Endothelial cell of umbilical vein (primary cell): Measurements from ENCODE around the gene ARHGAP15. TPM values are rescaled to one million over a fixed set of nuclear protein-coding genes. Genes with fewer than 3 reads are reported as not detected.

ENCODE experiments used
- BruUV-seq: library from RNA; stranded (reverse); fragments of 400-500 nt; replicated peaks from 2 replicates; lab custom pipeline; 2021; lab: Mats Ljungman, UMichigan
- CTCF ChIA-PET: fragments of 300-600, 350-600 bp; sonication (Branson Sonifier 250); formaldehyde crosslinking; loops from one replicate; lab custom pipeline; 2021; ENCODE audit warnings: antibody characterized with exemption, inconsistent platforms; lab: Charles Lee
- POLR2A ChIA-PET: fragments of 300-600, 350-600 bp; sonication (Branson Sonifier 250); formaldehyde crosslinking; loops from one replicate; lab custom pipeline; 2021; ENCODE audit warnings: antibody characterized with exemption, inconsistent platforms; lab: Charles Lee
- DNase-seq: peaks from one replicate; pipeline ENCODE4 v3.0.0-alpha.2; 2011; ENCODE audit warnings: low read depth, low spot score
- FAIRE-seq: peaks from 2 replicates; lab custom pipeline; 2011; peaks lifted over from hg19 to GRCh38; lab: Jason Lieb, UNC
- H2AFZ ChIP-seq: 2 replicates; pipeline ENCODE4 v1.6.0; 2012; ENCODE audit warnings: low read depth, low read length, control low read depth, inconsistent platforms
- H3K27ac ChIP-seq: 2 replicates; pipeline ENCODE4 v1.5.1; 2011; ENCODE audit warnings: low read depth, mild to moderate bottlenecking, control low read depth, low read length, moderate library complexity; ENCODE audit not compliant: insufficient read depth
- H3K27me3 ChIP-seq, 2 experiments: 2 replicates each; pipeline versions ENCODE4 v1.6.0 to v1.6.1; 2011; ENCODE audit warnings: low read length in 2 of 2, mixed read lengths in 1 of 2; ENCODE audit not compliant: control insufficient read depth in 2 of 2, insufficient read depth in 2 of 2
- H3K36me3 ChIP-seq, 2 experiments: 2 replicates in 1 of 2; 3 replicates in 1 of 2; pipeline ENCODE4 v1.5.1; 2011; ENCODE audit warnings: low read length in 2 of 2, mild to moderate bottlenecking in 1 of 2, moderate library complexity in 1 of 2; ENCODE audit not compliant: control insufficient read depth in 2 of 2, insufficient read depth in 2 of 2; ENCODE audit errors: extremely low read depth in 1 of 2
- H3K4me1 ChIP-seq: 3 replicates; pipeline ENCODE4 v1.5.1; 2011; ENCODE audit warnings: mild to moderate bottlenecking, low read length; ENCODE audit not compliant: control insufficient read depth, insufficient read depth; ENCODE audit errors: extremely low read depth
- H3K4me2 ChIP-seq: 2 replicates; pipeline ENCODE4 v1.6.1; 2011; ENCODE audit warnings: low read length, control low read depth, mixed read lengths; ENCODE audit not compliant: insufficient read depth
- H3K4me3 ChIP-seq, 3 experiments: fragments of 200-600 bp in 1 of 3; sonication (generic), shearing (Covaris generic) in 1 of 3; replicated peaks in 1 of 3; 2 replicates each; pipeline ENCODE4 v1.5.1; 2011 to 2016; ENCODE audit warnings: control low read depth in 3 of 3, low read length in 3 of 3, mild to moderate bottlenecking in 2 of 3, inconsistent platforms in 1 of 3, low read depth in 1 of 3, moderate library complexity in 1 of 3; ENCODE audit not compliant: insufficient read depth in 1 of 3
- H3K79me2 ChIP-seq: 2 replicates; pipeline ENCODE4 v1.6.0; 2012; ENCODE audit warnings: low read length, inconsistent platforms; ENCODE audit not compliant: control insufficient read depth, insufficient read depth
- H3K9ac ChIP-seq: replicated peaks from 2 replicates; pipeline ENCODE3; 2011; ENCODE audit warnings: low read length, control low read depth; ENCODE audit not compliant: insufficient read depth; ENCODE audit errors: extremely low read depth
- H3K9me1 ChIP-seq: replicated peaks from 3 replicates; pipeline ENCODE4 v1.6.0; 2011; ENCODE audit warnings: mild to moderate bottlenecking, low read length; ENCODE audit not compliant: control insufficient read depth, insufficient read depth; ENCODE audit errors: extremely low read depth
- H3K9me3 ChIP-seq: replicated peaks from 2 replicates; pipeline ENCODE4 v1.5.1; 2012; ENCODE audit warnings: low read length, inconsistent platforms; ENCODE audit not compliant: control insufficient read depth, insufficient read depth
- H4K20me1 ChIP-seq: replicated peaks from 2 replicates; pipeline ENCODE3; 2011; ENCODE audit warnings: mild to moderate bottlenecking, low read length; ENCODE audit not compliant: control insufficient read depth, insufficient read depth; ENCODE audit errors: extremely low read depth
- EZH2 ChIP-seq: IDR thresholded peaks from 2 replicates; pipeline ENCODE4 v1.6.1; 2012; ENCODE audit warnings: borderline replicate concordance, low read depth, mild to moderate bottlenecking, moderate library complexity, low read length, inconsistent platforms; ENCODE audit not compliant: severe bottlenecking
- FOS ChIP-seq: IDR thresholded peaks from 2 replicates; pipeline ENCODE4 v1.6.1; 2011; ENCODE audit warnings: mild to moderate bottlenecking, low read length, moderate library complexity, borderline replicate concordance; ENCODE audit not compliant: insufficient read depth
- GATA2 ChIP-seq: IDR thresholded peaks from 2 replicates; pipeline ENCODE4 v1.7.0; 2011; ENCODE audit warnings: low read depth, mild to moderate bottlenecking, moderate library complexity, mixed read lengths, low read length; ENCODE audit not compliant: insufficient read length, insufficient read depth
- JUN ChIP-seq: IDR thresholded peaks from 2 replicates; pipeline ENCODE4 v1.6.1; 2011; ENCODE audit warnings: borderline replicate concordance, low read depth; ENCODE audit not compliant: insufficient read length, insufficient read depth
- MYC ChIP-seq: IDR thresholded peaks from one replicate; pipeline ENCODE4 v1.6.1; 2011; ENCODE audit warnings: mild to moderate bottlenecking, low read depth, low read length
- POLR2A ChIP-seq: IDR thresholded peaks from 2 replicates; pipeline ENCODE4 v1.6.1; 2012; ENCODE audit warnings: low read depth, mild to moderate bottlenecking, control low read depth, low read length
- POLR2AphosphoS5 ChIP-seq: IDR thresholded peaks from 2 replicates; pipeline ENCODE4 v1.6.1; 2012; ENCODE audit warnings: low read depth, mild to moderate bottlenecking, control low read depth, low read length, moderate library complexity; ENCODE audit not compliant: insufficient read depth
- dilution Hi-C: fragments of 300-500 bp; cut with MboI; formaldehyde crosslinking; loops from one replicate; pipeline ENCODE4 v1.15.0; 2019; ENCODE audit warnings: low sequenced_read_pairs; ENCODE audit not compliant: extremely low pct_ligation_motif_present
- intact Hi-C: fragments of 100-400 bp; cut with micrococcal nuclease; formaldehyde crosslinking; loops from one replicate; pipeline ENCODE4 v1.10.0; 2022
- polyA plus RNA-seq, 4 experiments: library from polyadenylated mRNA; depleted of rRNA in 3 of 4; stranded (reverse) in 3 of 4; unstranded in 1 of 4; fragments of >200 nt; gene quantifications; 2 replicates each; pipeline versions ENCODE4 v1.2.1 to v1.2.3, GENCODE V29; 2011 to 2012; ENCODE audit warnings: missing spikeins in 1 of 4
- total RNA-seq: library from RNA; stranded (reverse); gene quantifications from 2 replicates; pipeline ENCODE4 v1.2.3, GENCODE V29; 2021
- TF ChIP-seq, protein P1 (sequence below): IDR thresholded peaks from 2 replicates; pipeline ENCODE4 v1.6.1; 2011; ENCODE audit not compliant: insufficient read depth, insufficient read length
- TF ChIP-seq, protein P2 (sequence below), 2 donors: IDR thresholded peaks; 1 replicate in 1 of 2; 2 replicates in 1 of 2; pipeline ENCODE4 v1.5.1; 2011; ENCODE audit warnings: low read length in 2 of 2, mild to moderate bottlenecking in 2 of 2, moderate library complexity in 2 of 2, control low read depth in 1 of 2, inconsistent platforms in 1 of 2, low read depth in 1 of 2; ENCODE audit not compliant: insufficient read depth in 1 of 2; ENCODE audit errors: extremely low read depth in 1 of 2

The ARHGAP15 gene
- total and polyA plus RNA-seq, 2 donors (not counting 3 experiments of a cell fraction or from before 2014, with no cell fraction given), result not detected

DNA sequence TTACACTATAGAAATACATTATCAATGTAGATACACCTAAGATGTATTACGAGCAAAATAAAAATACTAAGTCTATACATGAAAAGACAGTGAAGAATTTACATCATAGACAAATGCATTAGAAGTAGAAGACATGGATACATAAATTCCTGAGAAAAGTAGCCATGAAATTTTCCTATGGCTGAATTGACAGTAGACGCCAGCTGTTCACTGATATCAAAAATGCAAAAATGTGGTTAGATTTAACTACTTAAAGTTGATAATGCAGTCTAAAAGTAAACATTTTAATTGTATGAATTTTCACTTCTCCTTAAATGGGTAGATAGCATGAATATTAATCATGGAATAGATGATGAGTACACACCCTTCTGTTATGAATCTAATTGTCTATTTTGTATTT is 350.9 kb downstream of the ARHGAP15 start:
- Histone ChIP-seq H4K20me1 (no peaks in the 10 kb centered on the region), H3K79me2 (no peaks in the 10 kb centered on the region), H3K4me3 (no peak overlapping the region), H2AFZ (no peak overlapping the region), H3K36me3 (no peaks in the 10 kb centered on the region), H3K9me1 (no peaks in the 10 kb centered on the region), H3K4me2 (no peak overlapping the region), H3K4me1 (no peaks in the 10 kb centered on the region), H3K9ac (no peak overlapping the region), H3K27me3 (no peaks in the 10 kb centered on the region), H3K27ac (no peak overlapping the region), H3K9me3 (no peaks in the 10 kb centered on the region)
- dilution Hi-C loops (no loop called here), intact Hi-C loops (loop anchor here (10.0 kb wide), 1 partner anchor 635 kb away; no protein-coding TSS in a partner anchor)
- BruUV-seq, result no TSS peak
- no peak for FAIRE-seq
- POLR2A ChIA-PET, result no interaction called here
- CTCF ChIA-PET, result interaction anchor here (0.8 kb wide), 1 partner anchor 9 kb away, joined by 3 read pairs; no protein-coding TSS in a partner anchor
- TF ChIP-seq MYC (no peak), EZH2 (no peak), POLR2AphosphoS5 (no peak), GATA2 (no peak), JUN (no peak), POLR2A (no peak), FOS (no peak)
- TF ChIP-seq, protein P1, sequence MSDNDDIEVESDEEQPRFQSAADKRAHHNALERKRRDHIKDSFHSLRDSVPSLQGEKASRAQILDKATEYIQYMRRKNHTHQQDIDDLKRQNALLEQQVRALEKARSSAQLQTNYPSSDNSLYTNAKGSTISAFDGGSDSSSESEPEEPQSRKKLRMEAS, result no peak
- TF ChIP-seq, protein P2, sequence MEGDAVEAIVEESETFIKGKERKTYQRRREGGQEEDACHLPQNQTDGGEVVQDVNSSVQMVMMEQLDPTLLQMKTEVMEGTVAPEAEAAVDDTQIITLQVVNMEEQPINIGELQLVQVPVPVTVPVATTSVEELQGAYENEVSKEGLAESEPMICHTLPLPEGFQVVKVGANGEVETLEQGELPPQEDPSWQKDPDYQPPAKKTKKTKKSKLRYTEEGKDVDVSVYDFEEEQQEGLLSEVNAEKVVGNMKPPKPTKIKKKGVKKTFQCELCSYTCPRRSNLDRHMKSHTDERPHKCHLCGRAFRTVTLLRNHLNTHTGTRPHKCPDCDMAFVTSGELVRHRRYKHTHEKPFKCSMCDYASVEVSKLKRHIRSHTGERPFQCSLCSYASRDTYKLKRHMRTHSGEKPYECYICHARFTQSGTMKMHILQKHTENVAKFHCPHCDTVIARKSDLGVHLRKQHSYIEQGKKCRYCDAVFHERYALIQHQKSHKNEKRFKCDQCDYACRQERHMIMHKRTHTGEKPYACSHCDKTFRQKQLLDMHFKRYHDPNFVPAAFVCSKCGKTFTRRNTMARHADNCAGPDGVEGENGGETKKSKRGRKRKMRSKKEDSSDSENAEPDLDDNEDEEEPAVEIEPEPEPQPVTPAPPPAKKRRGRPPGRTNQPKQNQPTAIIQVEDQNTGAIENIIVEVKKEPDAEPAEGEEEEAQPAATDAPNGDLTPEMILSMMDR (IDR thresholded peaks at IDR 0.05; ENCODE audit: extremely low read depth in 1 of 2, insufficient read depth in 1 of 2, low read depth in 1 of 2, low read length in 2 of 2), result no peak
- no peak for DNase-seq
